HL-60 (cell line): ENCODE measurements around the gene CIRBP.

Experiments
- DNase-seq, 2 experiments: peaks; one replicate each; pipeline ENCODE4 v3.0.0-alpha.2; 2010 to 2020; ENCODE audit warnings: low read depth in 1 of 2, low spot score in 1 of 2
- H3K27ac ChIP-seq: fragments of 250-450 bp; sonication (Bioruptor Pico); replicated peaks from 2 replicates; pipeline ENCODE4 v1.5.1; 2020; ENCODE audit warnings: mild to moderate bottlenecking, moderate library complexity
- H3K27me3 ChIP-seq: fragments of 250-450 bp; sonication (Bioruptor Pico); 2 replicates; pipeline ENCODE4 v1.5.1; 2021; ENCODE audit warnings: mild to moderate bottlenecking, moderate library complexity; ENCODE audit not compliant: insufficient read depth, poor library complexity, severe bottlenecking
- H3K4me3 ChIP-seq: replicated peaks from 2 replicates; pipeline ENCODE4 v1.5.1; 2011; ENCODE audit warnings: mild to moderate bottlenecking, control low read depth, low read length; ENCODE audit not compliant: insufficient read depth
- GABPA ChIP-seq: IDR thresholded peaks from 2 replicates; pipeline ENCODE4 v1.6.1; 2012; ENCODE audit warnings: low read depth
- POLR2AphosphoS5 ChIP-seq: IDR thresholded peaks from 2 replicates; pipeline ENCODE4 v1.6.1; 2012; ENCODE audit warnings: low read depth
- SPI1 ChIP-seq: IDR thresholded peaks from 2 replicates; pipeline ENCODE4 v1.6.1; 2012; ENCODE audit warnings: low read depth, mild to moderate bottlenecking, borderline replicate concordance
- TF ChIP-seq, protein P1 (sequence below): IDR thresholded peaks from one replicate; pipeline ENCODE4 v1.5.1; 2011; ENCODE audit warnings: low read length, control low read depth, inconsistent platforms; ENCODE audit not compliant: insufficient read depth
- TF ChIP-seq, protein P2 (sequence below): IDR thresholded peaks from 2 replicates; pipeline ENCODE4 v1.6.1; 2012; ENCODE audit warnings: low read depth; ENCODE audit not compliant: insufficient replicate concordance

CIRBP gene

DNA sequence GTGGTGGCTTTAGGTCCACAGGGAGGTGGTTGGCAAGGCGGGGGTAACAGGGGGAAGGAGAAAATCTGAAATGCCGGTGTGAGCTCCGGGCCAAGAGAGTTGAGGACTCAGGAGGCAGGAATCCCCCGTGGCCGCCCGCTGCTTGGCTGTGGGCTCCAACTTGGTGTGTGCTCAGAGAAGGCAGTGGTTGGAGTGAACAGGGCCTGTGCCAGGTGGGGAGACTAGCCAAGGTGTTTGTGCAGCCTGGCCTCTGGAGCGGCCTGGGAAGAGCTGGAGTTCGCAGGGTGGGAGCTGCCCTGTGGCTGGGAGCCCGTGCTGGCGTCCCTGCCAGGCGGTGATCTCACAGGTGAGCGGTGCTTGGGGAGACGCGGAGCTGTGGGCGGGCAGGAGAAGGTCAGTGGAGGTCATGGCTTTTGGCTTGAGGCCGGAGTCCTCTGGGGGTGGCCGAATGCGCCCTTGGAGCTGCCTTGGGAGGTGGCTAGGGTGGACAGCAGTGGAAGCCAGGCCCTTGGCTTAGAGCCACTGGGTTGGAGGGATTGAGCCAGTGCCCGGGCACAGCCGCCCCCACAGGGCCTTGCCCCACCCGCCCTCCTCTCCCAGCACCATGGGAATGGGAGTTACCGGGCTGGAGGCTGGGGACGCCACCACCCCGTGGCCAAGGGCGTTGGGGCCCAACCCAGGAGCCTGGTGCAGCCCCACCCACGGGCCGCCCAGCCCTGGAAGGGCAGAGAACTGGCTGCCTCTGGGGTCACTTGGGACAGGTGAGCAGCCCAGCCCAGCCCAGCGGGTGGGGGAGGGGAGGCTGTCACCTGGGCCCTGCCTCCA lies 7.1 kb upstream of the CIRBP start:
- Histone ChIP-seq H3K27me3 (no peaks in the 10 kb centered on the region), H3K4me3 (peak overlapping the region; percentile 64), H3K27ac (peak overlapping the region; percentile 86)
- DNase-seq = peak; percentile 43 to 53
- TF ChIP-seq, protein P1, sequence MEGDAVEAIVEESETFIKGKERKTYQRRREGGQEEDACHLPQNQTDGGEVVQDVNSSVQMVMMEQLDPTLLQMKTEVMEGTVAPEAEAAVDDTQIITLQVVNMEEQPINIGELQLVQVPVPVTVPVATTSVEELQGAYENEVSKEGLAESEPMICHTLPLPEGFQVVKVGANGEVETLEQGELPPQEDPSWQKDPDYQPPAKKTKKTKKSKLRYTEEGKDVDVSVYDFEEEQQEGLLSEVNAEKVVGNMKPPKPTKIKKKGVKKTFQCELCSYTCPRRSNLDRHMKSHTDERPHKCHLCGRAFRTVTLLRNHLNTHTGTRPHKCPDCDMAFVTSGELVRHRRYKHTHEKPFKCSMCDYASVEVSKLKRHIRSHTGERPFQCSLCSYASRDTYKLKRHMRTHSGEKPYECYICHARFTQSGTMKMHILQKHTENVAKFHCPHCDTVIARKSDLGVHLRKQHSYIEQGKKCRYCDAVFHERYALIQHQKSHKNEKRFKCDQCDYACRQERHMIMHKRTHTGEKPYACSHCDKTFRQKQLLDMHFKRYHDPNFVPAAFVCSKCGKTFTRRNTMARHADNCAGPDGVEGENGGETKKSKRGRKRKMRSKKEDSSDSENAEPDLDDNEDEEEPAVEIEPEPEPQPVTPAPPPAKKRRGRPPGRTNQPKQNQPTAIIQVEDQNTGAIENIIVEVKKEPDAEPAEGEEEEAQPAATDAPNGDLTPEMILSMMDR = no peak
- TF ChIP-seq SPI1 (no peak), GABPA (no peak), POLR2AphosphoS5 (no peak)
- TF ChIP-seq, protein P2, sequence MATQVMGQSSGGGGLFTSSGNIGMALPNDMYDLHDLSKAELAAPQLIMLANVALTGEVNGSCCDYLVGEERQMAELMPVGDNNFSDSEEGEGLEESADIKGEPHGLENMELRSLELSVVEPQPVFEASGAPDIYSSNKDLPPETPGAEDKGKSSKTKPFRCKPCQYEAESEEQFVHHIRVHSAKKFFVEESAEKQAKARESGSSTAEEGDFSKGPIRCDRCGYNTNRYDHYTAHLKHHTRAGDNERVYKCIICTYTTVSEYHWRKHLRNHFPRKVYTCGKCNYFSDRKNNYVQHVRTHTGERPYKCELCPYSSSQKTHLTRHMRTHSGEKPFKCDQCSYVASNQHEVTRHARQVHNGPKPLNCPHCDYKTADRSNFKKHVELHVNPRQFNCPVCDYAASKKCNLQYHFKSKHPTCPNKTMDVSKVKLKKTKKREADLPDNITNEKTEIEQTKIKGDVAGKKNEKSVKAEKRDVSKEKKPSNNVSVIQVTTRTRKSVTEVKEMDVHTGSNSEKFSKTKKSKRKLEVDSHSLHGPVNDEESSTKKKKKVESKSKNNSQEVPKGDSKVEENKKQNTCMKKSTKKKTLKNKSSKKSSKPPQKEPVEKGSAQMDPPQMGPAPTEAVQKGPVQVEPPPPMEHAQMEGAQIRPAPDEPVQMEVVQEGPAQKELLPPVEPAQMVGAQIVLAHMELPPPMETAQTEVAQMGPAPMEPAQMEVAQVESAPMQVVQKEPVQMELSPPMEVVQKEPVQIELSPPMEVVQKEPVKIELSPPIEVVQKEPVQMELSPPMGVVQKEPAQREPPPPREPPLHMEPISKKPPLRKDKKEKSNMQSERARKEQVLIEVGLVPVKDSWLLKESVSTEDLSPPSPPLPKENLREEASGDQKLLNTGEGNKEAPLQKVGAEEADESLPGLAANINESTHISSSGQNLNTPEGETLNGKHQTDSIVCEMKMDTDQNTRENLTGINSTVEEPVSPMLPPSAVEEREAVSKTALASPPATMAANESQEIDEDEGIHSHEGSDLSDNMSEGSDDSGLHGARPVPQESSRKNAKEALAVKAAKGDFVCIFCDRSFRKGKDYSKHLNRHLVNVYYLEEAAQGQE = no peak

DNA sequence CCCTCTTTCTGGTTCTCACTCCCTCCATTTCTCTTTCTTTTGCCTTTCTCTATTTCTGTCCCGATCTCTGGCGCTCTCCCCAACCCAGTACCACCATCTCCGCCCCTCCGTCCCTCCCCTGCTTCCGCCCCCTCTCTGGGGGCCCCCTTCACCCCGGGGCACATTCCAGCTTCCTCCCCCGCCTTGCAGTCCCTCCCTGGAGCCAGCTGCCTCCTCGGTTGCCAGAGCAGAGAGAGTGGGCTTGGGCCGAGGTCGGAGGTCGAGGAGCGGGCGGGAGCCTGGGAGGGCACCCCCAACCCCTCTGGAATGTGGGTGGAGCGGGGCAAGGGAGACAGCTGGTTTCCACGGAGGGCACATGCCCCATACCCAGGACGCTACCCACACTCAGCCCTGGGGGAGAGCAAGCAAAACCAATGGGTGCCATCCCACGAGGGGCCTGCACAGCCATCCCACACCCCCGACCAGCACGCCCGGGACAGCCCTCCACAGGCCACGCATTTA lies 6.5 kb upstream of the CIRBP start:
- no peak for DNase-seq
- TF ChIP-seq, protein P2 = no peak
- TF ChIP-seq SPI1 = no peak
- no peak for TF ChIP-seq POLR2AphosphoS5
- TF ChIP-seq, protein P1 = no peak
- no peak for TF ChIP-seq GABPA
- no peak overlapping the region for H3K27ac ChIP-seq
- no peaks in the 10 kb centered on the region for H3K27me3 ChIP-seq
- no peak overlapping the region for H3K4me3 ChIP-seq

DNA sequence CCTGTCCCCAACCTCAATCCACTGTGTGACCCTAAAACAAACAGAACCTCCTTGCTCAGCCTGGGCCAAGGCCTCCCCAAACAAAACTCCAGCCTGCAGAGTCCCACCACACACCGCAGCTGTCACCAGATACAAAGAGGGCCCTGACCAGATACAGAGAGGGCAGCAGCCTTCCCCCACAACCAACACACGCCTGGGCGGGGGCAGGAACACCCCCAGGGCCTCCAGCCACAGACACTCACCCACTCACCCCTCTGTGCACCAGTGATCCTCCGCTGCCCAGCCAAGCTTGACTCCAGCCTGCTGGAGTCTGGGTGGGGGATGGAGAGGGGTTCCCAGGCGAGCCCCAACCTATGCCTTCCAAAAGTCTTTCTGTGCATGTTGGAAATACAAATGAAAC lies 5.9 kb upstream of the CIRBP start:
- Histone ChIP-seq H3K27me3 (no peaks in the 10 kb centered on the region), H3K4me3 (no peak overlapping the region), H3K27ac (no peak overlapping the region)
- DNase-seq = no peak
- TF ChIP-seq, protein P2 = no peak
- no peak for TF ChIP-seq POLR2AphosphoS5
- no peak for TF ChIP-seq GABPA
- TF ChIP-seq, protein P1 = no peak
- TF ChIP-seq SPI1 = no peak
